Left renal cortex interstitium (tissue), 4 donors: Measurements from ENCODE around the gene MBD1. TPM values are rescaled to one million over a fixed set of nuclear protein-coding genes. Genes with fewer than 3 reads are reported as not detected.
"Not testable (repeated sequence)": the region's sequence is repeated elsewhere in the genome, so short reads cannot be mapped to it uniquely, and the experiment has no call there.

Experiments
- DNase-seq, 4 donors: peaks; one replicate each; pipeline ENCODE4 v3.0.0-alpha.2; 2013; ENCODE audit warnings: low read depth in 4 of 4, low spot score in 2 of 4, missing footprints in 1 of 4
- polyA plus RNA-seq, 4 donors: library from polyadenylated mRNA; unstranded; fragments of 120-200 nt; gene quantifications; one replicate each; pipeline ENCODE4 v1.2.1, GENCODE V29; 2013; ENCODE audit not compliant: insufficient read length in 4 of 4

The MBD1 gene, protein sequence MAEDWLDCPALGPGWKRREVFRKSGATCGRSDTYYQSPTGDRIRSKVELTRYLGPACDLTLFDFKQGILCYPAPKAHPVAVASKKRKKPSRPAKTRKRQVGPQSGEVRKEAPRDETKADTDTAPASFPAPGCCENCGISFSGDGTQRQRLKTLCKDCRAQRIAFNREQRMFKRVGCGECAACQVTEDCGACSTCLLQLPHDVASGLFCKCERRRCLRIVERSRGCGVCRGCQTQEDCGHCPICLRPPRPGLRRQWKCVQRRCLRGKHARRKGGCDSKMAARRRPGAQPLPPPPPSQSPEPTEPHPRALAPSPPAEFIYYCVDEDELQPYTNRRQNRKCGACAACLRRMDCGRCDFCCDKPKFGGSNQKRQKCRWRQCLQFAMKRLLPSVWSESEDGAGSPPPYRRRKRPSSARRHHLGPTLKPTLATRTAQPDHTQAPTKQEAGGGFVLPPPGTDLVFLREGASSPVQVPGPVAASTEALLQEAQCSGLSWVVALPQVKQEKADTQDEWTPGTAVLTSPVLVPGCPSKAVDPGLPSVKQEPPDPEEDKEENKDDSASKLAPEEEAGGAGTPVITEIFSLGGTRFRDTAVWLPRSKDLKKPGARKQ
- polyA plus RNA-seq = 10 to 100 TPM; 50.9 to 91.4 (median 71.5) TPM

DNA sequence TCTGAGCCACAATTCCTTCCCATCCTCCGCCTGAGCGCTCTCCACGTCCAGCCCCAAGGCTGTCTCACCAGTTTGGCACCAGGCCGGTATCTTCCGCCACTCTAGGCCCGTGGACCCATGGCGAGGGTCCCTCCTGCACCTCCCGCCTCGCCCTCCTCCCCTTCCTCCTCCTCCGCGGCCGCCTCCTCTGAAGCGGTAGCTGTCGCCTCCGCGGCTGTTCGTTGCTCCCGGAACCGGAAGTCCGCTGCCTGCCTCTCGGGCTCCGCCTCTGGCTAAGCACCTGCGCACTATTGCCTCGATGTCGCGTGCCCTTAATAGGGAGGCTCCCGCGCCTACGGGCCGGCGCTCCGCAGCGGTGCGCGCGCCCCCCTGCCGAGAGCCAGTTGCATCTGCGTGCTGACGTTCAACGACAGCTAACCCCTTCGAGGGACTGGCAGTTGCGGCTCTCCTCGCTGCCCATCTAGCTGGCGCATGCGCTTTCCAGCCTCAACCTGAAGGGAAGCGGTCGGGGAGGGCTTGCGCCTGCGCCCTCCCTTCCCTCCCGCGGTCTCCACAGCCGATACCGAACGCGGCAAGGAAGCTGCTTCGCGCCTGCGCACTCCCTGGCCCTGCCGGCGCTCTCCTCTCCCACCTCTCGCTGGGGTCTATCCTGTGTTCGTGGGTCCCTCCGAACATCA is at the start of gene MBD1:
Gene MBD1, minus strand, starts transcription at position 229 of the 677 bp plus-strand sequence. CDS start 1,531 bp downstream, outside the sequence.
- DNase-seq = peak; percentile 91 to 97 (median 94)

DNA sequence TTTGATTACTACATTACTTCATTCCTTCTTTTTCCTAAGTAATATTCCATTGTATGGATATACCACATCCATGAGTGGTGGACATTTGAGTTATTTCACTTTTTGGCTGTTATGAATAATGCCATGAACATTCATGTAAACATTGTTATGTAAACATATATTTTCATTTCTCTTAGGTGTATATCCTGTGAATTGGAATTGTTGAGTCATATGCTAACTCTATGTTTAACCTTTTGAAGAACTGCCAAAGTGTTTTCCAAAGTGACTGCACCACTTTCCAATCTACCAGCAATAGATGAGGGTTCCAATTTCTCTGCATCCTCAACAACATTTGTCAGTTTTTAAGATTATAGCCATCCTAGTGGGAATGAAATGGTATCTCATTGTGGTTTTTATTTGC is 48.9 kb upstream of the MBD1 start:
- DNase-seq = no peak

DNA sequence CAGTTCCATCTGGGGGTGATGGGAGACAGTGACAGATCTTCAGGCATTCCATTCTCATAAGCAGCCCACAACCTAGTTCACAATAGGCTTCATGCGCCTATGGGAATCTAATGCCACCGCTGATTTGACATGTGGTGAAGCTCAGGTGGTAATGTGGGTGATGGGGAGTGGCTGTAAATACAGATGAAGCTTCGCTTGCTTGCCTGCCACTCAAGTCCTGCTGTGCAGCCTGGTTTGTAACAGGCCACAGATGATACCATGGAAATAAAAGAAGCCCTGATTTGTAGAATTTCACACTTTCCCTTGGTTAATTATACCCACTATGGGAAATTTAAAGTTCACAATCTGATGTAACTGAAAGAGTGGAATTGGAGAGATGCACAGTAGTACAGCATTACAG is 46.7 kb upstream of the MBD1 start:
- DNase-seq = no peak

DNA sequence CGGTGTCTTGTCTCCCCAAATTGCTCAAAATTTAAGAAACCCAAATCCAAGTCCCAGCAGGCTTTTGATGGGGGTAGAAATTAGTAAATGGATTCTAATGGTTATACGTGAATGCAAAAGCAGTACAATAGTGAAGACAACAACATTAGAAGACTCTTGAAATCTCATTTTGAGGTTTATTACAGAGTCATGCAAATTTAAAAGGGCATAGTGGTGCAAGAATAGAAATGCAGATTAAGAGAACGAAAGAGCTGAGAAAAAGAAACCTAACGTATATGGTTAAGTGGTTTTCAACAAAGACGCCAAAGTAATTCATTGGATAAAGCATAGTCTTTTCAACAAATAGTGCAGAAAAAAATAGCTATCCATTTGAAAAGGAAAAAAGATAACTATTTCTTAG is 39.4 kb upstream of the MBD1 start:
- DNase-seq = no peak

DNA sequence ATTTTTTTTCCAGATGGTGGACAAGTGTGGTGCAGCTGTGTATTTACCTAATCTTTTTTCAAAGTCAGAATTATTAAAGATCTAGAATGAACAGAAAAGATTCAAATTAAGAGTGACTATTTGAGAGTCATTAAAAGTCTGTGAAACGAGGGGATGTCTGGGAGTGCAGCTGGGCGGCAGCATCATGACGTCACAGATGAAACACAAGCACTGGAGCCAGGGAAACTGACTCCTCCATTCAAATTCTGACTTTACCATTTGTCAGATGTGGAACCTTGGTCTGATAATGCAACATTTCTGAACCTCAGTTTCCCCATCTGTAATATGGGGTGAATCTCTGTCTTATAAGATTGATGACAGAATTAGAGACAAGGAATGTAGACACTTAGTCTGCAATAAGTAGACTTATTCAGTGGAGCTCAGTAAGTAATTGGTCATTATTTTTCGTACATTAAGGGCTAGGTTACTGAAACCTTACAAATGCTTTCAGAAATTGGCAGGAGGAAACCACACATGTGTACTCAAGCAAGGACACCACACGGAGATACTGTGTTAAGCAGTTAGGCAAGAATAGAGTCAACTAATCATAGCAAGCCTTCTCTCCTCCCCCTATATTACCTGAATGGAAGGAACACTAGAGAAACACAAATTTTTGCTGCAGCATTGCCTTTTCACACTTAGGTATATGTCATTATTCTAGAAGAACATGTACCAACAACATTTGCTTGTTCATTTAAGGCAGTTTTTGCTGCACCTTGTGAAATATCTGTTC is 34.0 kb upstream of the MBD1 start:
- no peak for DNase-seq

DNA sequence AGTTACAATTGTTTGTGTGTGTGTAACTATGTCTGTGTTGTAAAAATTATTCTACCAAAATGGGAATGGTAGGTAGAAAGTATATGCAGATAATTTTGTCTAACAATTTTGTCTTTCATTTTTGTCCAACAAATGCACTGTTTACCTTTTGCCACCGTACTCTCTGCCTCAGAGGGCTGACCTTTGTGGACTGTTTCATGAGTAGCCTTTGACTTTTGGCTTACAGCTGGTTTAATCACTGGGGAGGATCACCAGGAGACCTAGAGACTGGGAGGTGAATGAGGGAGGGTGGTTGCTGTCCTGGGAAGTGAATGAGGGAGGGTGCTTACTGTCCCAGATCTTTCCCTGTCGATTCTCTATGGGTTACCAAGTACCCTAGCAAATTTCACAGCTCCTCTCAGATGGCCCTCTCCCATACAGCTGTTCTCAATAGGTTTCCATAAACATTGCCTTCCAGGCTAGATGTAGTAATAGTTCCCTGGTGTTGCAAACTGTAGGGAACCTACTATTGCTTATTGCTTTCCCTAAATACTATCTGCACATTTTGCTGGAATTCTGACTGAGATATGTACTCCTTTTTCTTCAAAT is 32.6 kb upstream of the MBD1 start:
- no peak for DNase-seq

DNA sequence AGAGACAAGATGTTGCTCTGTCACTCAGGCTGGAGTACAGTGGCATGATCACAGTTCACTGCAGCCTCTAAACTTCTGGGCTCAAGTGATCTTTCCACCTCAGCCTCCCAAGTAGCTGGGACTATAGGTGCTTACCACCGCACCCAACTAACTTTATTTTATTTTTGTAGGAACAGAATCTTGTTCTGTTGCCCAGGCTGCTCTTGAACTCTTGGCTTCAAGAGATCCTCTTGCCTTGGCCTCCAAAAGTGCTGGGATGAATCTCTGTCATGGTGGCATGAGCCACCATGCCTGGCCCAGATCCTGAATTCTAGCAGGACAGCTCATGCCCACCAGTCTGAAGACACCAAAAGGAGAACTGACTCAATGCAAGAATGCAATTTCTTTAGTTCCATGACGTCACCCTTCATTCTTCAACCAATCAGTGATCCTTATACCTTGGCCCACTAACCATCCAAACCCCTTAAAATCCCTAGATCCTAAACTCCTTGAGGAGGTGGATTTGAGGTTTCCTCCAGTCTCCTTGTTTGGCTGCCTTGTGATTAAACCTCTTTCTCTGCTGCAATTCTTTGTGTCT is 31.8 kb upstream of the MBD1 start:
- DNase-seq = no peak

DNA sequence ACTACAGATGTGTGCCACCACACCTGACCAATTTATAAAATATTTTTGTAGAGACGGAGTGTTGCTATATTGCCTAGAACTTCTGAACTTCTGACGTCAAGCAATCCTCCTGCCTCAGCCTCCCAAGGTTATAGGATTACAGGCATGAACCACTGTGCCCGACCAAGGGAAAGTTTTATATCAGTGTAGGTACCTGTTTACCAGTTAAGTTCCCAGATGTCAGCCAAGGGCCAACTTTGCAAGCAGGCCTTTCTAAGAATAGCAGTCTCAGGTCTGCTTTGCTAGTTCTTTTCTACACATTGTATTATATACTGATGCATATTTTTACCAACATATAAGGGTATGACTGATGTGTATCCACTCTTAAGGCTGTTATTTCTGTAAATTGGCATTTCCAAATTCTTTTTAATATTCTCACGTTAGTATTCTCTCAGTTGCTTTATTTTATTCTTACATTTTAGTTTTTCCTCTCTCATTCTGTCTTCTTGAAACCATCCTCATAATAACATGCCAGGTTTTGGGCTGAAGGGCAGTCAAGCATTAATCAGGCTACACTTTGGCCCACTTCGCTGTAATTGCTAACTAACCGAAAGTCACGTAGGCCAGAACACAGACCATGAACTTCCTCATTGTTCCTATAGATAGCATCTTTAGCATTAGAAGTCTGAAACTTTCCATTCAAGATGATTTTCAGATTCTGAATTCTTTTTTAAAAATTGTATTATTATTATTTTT is 31.1 kb upstream of the MBD1 start:
- DNase-seq = peak in 1 of 4 donors; percentile 31

DNA sequence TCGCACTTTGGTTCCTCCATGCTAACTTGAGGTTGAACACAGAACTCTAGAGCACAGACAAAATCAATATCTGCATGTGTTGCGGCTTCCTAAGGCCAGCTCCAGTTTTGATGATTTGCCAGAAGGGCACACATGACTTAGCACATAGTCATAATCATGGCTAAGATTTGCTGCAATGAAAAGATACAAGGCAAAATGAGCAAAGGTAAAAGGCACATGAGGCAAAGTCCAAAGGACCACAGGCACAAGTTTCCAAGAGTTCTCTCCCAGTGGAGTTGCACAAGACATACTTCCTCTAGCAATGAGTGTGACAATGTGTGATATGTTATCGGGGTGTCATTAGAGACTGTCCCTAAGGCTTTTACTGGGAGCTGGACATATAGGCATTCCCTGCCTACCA is 30.3 kb upstream of the MBD1 start:
- no peak for DNase-seq

DNA sequence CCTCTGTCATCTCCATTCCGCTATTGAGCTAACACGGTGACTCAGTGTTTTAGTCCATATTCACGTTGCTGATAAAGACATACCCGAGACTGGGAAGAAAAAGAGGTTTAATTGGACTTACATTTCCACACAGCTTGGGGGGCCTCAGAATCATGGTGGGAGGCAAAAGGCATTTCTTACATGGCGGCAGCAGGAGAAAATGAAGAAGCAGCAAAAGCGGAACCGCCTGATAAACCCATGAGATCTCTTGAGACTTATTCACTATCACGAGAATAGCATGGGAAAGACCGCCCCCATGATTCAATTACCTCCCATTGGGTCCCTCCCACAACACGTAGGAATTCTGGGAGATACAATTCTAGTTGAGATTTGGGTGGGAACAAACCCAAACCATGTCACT is 28.8 kb upstream of the MBD1 start:
- DNase-seq = no peak

DNA sequence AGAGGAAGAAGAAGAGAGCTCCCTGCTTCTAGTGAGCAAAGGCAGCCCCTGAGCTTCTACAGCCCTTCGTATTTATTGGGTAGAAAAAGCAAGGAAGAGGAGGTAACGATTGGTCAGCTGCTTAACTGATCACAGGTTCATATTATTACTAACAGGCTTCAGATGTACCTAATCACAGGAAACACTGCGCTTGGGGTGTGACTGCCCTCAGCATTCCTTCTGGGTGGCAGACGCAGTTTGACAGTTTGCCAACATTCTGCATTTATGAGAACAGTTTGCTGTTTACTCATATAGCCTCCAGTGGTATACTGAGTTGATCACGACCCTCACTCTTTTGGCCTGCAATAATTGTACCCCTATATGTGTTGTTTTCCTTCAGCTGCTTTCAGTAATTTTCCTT is 27.5 kb upstream of the MBD1 start:
- DNase-seq = not testable (repeated sequence)

DNA sequence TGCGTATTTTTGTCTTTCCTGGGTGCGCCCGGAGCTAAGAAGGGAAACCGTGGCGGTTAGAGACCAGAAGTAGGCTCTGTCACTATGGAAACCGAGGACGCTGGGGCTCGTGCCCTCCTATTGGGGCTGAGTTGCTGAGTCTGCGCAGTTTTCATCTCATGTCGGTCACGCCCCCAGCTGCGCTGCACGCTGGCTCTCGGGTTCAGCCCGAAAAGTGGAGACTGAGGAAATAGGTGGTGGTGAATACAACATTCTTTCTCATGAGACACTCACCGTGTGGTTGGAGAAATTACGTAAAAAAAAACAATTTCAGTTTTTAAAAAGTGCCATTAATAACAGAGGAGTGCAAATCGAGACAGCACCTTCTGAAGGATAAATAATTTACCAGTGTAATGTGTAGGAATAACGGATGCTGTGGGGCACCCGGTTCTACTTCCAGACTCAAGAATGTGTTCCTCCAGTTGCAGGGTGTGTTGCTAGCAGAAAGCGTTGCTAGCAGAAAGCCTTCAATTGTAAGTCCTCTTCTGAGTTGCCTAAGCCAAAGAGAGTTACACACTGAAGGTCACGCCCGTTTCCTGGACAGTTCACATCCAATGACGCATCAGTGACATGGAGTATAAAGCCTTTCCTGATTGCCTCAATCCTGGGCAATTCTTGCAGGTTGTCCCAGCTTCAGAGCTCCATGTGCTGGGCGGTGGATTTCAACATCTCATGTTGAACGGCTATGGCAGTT is 26.6 kb upstream of the MBD1 start:
- peak in 3 of 4 donors; percentile 57 to 88 (median 71) for DNase-seq

DNA sequence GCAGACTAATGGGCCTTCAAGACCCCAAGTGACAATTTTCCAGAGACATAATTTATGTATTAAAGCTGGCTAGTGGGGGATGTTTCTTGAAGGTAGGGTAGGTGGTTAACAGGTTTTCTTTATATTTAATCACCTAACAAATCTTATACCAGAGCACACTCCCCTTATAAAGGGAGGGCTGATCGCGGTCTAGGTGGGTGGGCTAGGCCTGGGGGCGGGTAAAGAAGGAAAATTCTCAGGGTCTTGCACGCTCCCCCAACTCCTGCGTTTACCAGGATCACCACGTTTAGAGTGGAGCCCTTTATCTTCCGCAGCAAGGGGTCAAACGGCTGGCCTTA is 26.0 kb upstream of the MBD1 start:
- DNase-seq = no peak

DNA sequence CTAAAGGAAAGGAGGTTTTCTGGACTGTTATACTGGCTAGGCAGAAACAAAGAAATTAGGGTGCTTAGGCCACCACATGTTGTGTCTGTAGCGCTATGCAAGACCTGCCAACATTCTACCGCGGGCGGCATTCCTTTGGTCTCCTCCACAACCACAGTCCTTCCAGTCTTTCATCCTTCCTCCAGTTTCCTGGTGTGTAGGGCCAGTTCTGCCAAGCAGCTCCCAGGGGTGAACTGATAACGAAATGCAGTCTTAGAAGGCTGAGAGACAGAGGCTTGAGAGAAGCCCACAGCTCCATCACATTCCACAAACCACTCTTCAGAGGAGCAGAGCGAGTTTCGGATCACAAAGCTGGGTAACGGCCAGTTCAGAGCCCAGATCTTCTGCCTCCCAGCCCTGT is 25.6 kb upstream of the MBD1 start:
- DNase-seq = no peak

DNA sequence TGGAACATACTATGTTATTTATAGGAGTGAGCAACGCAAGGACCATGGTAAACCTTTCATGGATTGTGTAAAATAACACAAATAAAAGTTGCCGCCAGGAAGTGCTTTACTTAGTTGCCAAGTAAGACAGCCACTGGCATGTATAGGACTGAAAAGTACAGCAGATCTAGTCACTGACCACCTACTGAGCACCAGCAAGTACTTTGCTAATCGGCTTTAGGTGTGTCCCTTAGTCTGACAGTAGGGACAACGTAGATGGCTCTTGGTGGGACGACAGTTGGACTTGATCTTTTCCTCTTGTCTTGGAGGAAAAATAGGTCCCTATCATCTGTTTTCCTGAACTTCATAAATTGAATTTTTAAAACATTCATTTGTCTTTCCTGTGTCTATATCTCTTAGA is 19.8 kb upstream of the MBD1 start:
- no peak for DNase-seq

DNA sequence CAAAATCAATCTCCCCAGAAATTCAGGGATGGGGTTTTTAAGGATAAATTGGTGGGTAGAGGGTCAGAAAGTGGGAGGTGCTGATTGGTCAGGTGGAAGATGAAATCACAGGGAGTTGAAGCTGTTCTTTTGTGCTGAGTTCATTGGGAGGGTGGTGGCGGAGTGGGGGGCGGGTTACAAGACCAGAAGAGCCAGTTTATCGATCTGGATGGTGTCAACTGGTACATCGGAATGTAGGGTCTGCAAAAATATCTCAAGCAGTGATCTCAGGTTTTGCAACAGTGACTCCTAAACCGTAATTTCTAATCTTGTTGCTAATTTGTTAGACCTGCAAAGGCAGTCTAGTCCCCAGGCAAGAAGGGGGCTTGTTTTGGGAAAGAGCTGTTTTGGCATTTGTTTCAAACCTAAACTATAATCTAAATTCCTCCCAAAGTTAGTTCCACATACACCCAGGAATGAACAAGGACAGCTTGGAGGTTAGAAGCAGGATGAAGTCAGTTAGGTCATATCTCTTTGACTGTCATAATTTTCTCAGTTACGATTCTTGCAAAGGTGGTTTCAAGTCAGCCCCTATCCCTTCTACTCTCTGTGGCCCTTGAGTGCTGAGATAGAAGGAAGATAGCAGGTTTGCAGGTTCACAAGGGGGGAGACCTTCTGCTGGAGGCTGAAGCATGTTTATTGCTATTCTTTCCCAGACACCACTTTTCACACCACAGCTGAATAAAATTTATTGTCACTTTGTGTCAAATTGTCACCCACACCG is 18.5 kb upstream of the MBD1 start:
- DNase-seq = no peak

DNA sequence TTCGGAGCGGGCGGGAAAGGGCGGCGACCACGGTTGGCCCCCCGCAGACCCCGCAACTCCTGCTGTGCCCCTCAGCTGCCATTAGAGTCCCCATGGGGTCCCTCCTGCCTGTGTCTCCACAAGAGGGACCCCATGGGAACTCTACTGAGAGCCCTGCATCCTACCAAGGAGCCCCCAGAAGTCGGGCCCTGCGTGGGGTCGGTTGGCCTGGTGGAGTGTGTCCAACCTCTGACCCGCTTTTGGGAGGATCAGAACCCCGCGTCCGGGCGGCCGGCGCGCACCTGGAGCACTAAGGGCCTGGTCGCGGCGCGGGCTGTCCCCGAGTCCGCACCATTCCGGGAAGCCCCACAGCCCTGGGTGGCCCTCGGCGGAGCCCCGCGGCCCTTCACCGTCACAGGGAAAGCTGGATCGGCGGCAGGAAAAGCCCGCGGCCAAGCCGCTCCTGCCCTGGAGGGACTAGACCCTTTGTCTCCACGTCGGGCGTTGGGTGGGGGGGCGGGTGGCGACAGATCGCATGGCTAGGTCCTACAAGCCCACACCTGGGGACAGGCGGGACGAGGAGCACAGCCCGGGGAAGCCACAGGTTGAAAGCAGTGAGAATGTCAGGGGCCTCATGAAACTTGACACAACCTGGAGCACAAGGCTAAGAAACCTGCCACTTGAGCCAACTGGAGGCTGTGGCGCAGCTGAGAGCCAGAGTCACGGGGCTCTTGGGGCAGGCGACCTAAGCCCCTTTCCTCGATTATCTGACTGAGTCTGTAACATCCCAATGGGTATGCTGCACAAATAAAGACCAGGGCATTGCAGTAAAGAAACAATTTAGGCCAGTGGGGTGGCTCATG is 17.3 kb upstream of the MBD1 start:
- no peak for DNase-seq
